ENCODE measurements around the gene HPRT1. TPM values are rescaled to one million over a fixed set of nuclear protein-coding genes. Genes with fewer than 3 reads are reported as not detected.

Gene HPRT1
- total RNA-seq, 1 experiment from 2014 or later = 44.1 TPM

DNA sequence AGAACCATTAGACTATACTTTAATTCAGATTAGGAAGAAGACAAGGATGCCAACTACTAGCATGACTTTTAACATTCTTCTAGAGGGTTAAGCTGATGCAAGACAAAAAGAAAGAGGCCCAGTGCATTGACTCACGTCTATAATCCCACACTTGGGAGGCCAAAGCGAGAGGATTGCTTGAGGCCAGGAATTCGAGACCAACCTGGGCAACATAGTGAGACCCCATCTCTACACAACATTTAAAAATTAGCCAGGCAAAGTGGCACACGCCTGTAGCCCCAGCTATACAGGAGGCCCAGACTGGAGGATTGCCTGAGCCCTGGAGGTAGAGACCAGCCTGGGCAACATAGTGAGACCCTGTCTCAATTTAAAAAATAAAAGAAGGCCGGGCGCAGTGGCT, 40.2 kb upstream of the HPRT1 start:
- H3K4me3 ChIP-seq (ENCODE audit: low read length) = no peak overlapping the region
- no peaks in the 10 kb centered on the region for H4K20me1 ChIP-seq (ENCODE audit: low read length)
- ChIA-PET POLR2A (ENCODE audit: unreplicated experiment) (no interaction called here), CTCF (no interaction called here)
- peaks cover 10% of the 10 kb centered on the region; the same call in 1 of the 2 replicates for H3K36me3 ChIP-seq (ENCODE audit: low read depth, low read length)
- no peak overlapping the region for H2AFZ ChIP-seq (ENCODE audit: low read length)
- BruUV-seq (replicated peaks) = no TSS peak
- no peak for DNase-seq
- TF ChIP-seq, protein P1, sequence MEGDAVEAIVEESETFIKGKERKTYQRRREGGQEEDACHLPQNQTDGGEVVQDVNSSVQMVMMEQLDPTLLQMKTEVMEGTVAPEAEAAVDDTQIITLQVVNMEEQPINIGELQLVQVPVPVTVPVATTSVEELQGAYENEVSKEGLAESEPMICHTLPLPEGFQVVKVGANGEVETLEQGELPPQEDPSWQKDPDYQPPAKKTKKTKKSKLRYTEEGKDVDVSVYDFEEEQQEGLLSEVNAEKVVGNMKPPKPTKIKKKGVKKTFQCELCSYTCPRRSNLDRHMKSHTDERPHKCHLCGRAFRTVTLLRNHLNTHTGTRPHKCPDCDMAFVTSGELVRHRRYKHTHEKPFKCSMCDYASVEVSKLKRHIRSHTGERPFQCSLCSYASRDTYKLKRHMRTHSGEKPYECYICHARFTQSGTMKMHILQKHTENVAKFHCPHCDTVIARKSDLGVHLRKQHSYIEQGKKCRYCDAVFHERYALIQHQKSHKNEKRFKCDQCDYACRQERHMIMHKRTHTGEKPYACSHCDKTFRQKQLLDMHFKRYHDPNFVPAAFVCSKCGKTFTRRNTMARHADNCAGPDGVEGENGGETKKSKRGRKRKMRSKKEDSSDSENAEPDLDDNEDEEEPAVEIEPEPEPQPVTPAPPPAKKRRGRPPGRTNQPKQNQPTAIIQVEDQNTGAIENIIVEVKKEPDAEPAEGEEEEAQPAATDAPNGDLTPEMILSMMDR (conservative IDR thresholded peaks at IDR 0.05; ENCODE audit: low read depth, low read length) = no peak
- TF ChIP-seq EZH2phosphoT487 (IDR thresholded peaks at IDR 0.05; ENCODE audit: borderline replicate concordance, low read length) = no peak
- TF ChIP-seq EZH2 (IDR thresholded peaks at IDR 0.05; ENCODE audit: low read length, unreplicated experiment) = no peak
- ATAC-seq = no peak
- no peaks in the 10 kb centered on the region for H3K9me2 ChIP-seq (replicated peaks; ENCODE audit: low read length)
- H3K79me2 ChIP-seq (ENCODE audit: low read length) = no peaks in the 10 kb centered on the region
- no peaks in the 10 kb centered on the region for H3K27me3 ChIP-seq (ENCODE audit: low read length)
- H3F3A ChIP-seq (ENCODE audit: low read length, unreplicated experiment) = no peaks in the 10 kb centered on the region
- no peak overlapping the region for H3K4me2 ChIP-seq (ENCODE audit: low read length)
- no peak overlapping the region for H3K27ac ChIP-seq (ENCODE audit: low read length)
- no peaks in the 10 kb centered on the region for H3K9me3 ChIP-seq (ENCODE audit: low read length)
- intact Hi-C loops (cut with micrococcal nuclease) = loop anchor here (5.0 kb wide), 1 partner anchor 43 kb away; the partner anchor contains the start of gene HPRT1
- H3K4me1 ChIP-seq (ENCODE audit: insufficient read depth, low read length) = no peaks in the 10 kb centered on the region
- H3K9ac ChIP-seq (ENCODE audit: low read length) = no peak overlapping the region

DNA sequence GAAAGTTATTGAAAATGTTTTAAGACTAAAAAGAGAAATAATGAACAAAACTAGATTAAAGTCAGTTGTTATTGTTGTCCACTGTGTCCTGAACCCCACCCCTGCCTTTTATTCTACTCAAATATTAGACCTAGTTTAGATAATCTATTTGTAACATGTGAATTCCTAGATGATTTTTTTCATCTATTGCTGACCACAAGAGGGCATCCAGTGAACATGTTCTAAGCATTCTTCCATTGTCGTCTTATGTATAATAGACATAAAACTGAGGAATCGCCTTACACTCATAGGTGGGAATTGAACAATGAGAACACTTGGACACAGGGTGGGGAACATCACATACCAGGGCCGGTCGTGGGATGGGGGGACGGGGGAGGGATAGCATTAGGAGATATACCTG, 36.4 kb upstream of the HPRT1 start:
- no peaks in the 10 kb centered on the region for H3K4me1 ChIP-seq (ENCODE audit: insufficient read depth, low read length)
- intact Hi-C loops (cut with micrococcal nuclease) = loop anchor here (1.0 to 5.0 kb wide), 2 partner anchors 39 to 330 kb away; partner anchors contain the start of gene HPRT1
- no peaks in the 10 kb centered on the region for H4K20me1 ChIP-seq (ENCODE audit: low read length)
- H3K4me2 ChIP-seq (ENCODE audit: low read length) = no peak overlapping the region
- CTCF ChIA-PET = no interaction called here
- H3K9me3 ChIP-seq (ENCODE audit: low read length) = no peaks in the 10 kb centered on the region
- H3K79me2 ChIP-seq (ENCODE audit: low read length) = no peaks in the 10 kb centered on the region
- peak; percentile 49 for DNase-seq
- no peak overlapping the region for H3K4me3 ChIP-seq (ENCODE audit: low read length)
- no peaks in the 10 kb centered on the region for H3K27me3 ChIP-seq (ENCODE audit: low read length)
- peaks cover 6% of the 10 kb centered on the region; the same call in 1 of the 2 replicates for H3K36me3 ChIP-seq (ENCODE audit: low read depth, low read length)
- H2AFZ ChIP-seq (ENCODE audit: low read length) = no peak overlapping the region
- no TSS peak for BruUV-seq (replicated peaks)
- no peak for TF ChIP-seq EZH2 (IDR thresholded peaks at IDR 0.05; ENCODE audit: low read length, unreplicated experiment)
- TF ChIP-seq, protein P1 (conservative IDR thresholded peaks at IDR 0.05; ENCODE audit: low read depth, low read length) = peak; percentile 61
- H3K27ac ChIP-seq (ENCODE audit: low read length) = no peak overlapping the region
- H3F3A ChIP-seq (ENCODE audit: low read length, unreplicated experiment) = no peaks in the 10 kb centered on the region
- POLR2A ChIA-PET (ENCODE audit: unreplicated experiment) = no interaction called here
- ATAC-seq = peak; percentile 29; the same call in 1 of the 2 replicates
- H3K9ac ChIP-seq (ENCODE audit: low read length) = no peak overlapping the region
- H3K9me2 ChIP-seq (replicated peaks; ENCODE audit: low read length) = no peaks in the 10 kb centered on the region

DNA sequence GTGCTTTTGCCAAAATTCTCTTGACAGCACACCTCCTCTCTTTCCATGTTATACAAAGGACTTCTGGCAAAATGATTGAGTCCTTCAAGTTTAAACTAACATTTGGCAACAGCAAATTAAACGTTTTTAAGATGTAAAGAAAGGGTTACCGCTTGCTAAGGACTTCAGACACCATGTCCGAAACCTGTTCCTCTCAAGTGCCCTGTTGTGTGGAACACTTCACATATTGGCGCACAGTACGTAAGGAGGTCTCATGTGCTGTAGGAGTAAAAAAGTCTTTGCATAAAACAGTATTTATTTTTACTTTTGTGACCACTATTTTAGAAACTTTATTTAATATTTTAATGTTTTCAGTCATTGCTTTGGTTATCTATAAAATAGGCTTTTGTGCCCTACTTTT, 33.7 kb upstream of the HPRT1 start:
- H2AFZ ChIP-seq (ENCODE audit: low read length) = no peak overlapping the region
- ChIA-PET POLR2A (ENCODE audit: unreplicated experiment) (no interaction called here), CTCF (no interaction called here)
- intact Hi-C loops (cut with micrococcal nuclease) = no loop called here
- no peaks in the 10 kb centered on the region for H4K20me1 ChIP-seq (ENCODE audit: low read length)
- no peak overlapping the region for H3K4me3 ChIP-seq (ENCODE audit: low read length)
- no peaks in the 10 kb centered on the region for H3K27me3 ChIP-seq (ENCODE audit: low read length)
- no peaks in the 10 kb centered on the region for H3K9me2 ChIP-seq (replicated peaks; ENCODE audit: low read length)
- ATAC-seq (no peak), DNase-seq (no peak)
- H3K4me1 ChIP-seq (ENCODE audit: insufficient read depth, low read length) = peaks cover 4% of the 10 kb centered on the region; the same call in 1 of the 2 replicates
- no peak overlapping the region for H3K9ac ChIP-seq (ENCODE audit: low read length)
- no peaks in the 10 kb centered on the region for H3K9me3 ChIP-seq (ENCODE audit: low read length)
- no peaks in the 10 kb centered on the region for H3F3A ChIP-seq (ENCODE audit: low read length, unreplicated experiment)
- TF ChIP-seq EZH2 (IDR thresholded peaks at IDR 0.05; ENCODE audit: low read length, unreplicated experiment) (no peak), EZH2phosphoT487 (IDR thresholded peaks at IDR 0.05; ENCODE audit: borderline replicate concordance, low read length) (no peak)
- TF ChIP-seq, protein P1 (conservative IDR thresholded peaks at IDR 0.05; ENCODE audit: low read depth, low read length) = no peak
- H3K36me3 ChIP-seq (ENCODE audit: low read depth, low read length) = peaks cover 6% of the 10 kb centered on the region; the same call in 1 of the 2 replicates
- H3K27ac ChIP-seq (ENCODE audit: low read length) = no peak overlapping the region
- no TSS peak for BruUV-seq (replicated peaks)
- H3K4me2 ChIP-seq (ENCODE audit: low read length) = no peak overlapping the region
- H3K79me2 ChIP-seq (ENCODE audit: low read length) = no peaks in the 10 kb centered on the region

Data from PC-3 (cell line).